ENCODE data around the gene PPFIA1. TPM values are rescaled to one million over a fixed set of nuclear protein-coding genes. Genes with fewer than 3 reads are reported as not detected.

Gene PPFIA1
- total and polyA plus RNA-seq, 2 of the 13 experiments (the other 11 are each of a cell fraction or from before 2014, with no cell fraction given) = 29.9 to 45.2 TPM

DNA sequence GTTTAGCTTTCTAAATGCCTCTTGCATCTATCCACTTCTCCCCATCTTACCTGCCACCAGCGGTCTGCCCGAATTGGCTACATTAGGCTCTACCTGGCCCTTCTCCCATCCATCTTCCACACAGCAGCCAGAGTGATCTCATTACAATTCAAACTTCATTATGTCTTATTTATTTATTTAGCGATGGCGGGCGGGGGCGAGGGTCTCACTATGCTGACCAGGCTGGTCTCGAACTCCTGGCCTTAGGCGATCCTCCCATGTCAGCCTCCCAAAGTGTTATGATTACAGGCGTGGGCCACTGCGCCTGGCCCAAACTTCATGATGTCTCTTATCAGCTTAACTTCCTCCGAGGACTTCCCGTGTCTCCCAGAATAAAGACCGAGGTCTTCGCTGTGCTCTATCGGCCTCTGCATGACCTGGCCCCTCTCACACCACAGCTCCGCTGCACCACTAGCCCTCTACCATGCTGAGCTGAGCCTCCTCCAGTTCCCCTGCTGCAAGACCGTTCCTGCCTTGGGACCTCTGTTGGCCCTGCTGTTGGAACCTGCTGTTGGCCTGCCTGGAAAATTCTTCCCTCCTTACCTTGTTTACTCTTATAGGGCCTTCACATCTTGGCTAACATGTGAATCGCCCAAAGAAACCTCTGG lies 127.0 kb downstream of the PPFIA1 start (continued):
- no peak for TF ChIP-seq ZNF260 (CRISPR knock-in tag; IDR thresholded peaks at IDR 0.05; ENCODE audit: borderline replicate concordance, low read depth)
- no peak for TF ChIP-seq TCF7L2 (IDR thresholded peaks at IDR 0.05; ENCODE audit: low read depth, low read length)
- no peak for TF ChIP-seq NFRKB (IDR thresholded peaks at IDR 0.05)
- no peak for TF ChIP-seq JUND (CRISPR knock-in tag; IDR thresholded peaks at IDR 0.05)
- no peak for TF ChIP-seq ETV5 (CRISPR knock-in tag; IDR thresholded peaks at IDR 0.05; ENCODE audit: borderline replicate concordance)
- no peak for TF ChIP-seq TCF12 (IDR thresholded peaks at IDR 0.05)
- no peak for TF ChIP-seq TCF12 (CRISPR knock-in tag; IDR thresholded peaks at IDR 0.05)
- TF ChIP-seq NFATC3 (CRISPR knock-in tag; IDR thresholded peaks at IDR 0.05) = no peak
- no peak for TF ChIP-seq RXRA (CRISPR knock-in tag; IDR thresholded peaks at IDR 0.05)
- no peak for TF ChIP-seq ZSCAN30 (CRISPR knock-in tag; IDR thresholded peaks at IDR 0.05)
- TF ChIP-seq DMTF1 (CRISPR knock-in tag; IDR thresholded peaks at IDR 0.05) = no peak
- TF ChIP-seq ZNF746 (CRISPR knock-in tag; IDR thresholded peaks at IDR 0.05) = no peak
- TF ChIP-seq IKZF1 (IDR thresholded peaks at IDR 0.05) = no peak
- TF ChIP-seq ZNF598 (CRISPR knock-in tag; IDR thresholded peaks at IDR 0.05; ENCODE audit: borderline replicate concordance) = no peak
- TF ChIP-seq, protein P1, sequence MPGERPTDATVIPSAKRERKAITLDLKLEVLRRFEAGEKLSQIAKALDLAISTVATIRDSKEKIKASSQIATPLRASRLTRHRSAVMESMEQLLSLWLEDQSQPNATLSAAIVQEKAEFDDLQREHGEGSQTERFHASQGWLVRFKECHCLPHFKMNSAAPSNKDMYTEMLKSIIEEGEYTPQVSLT (CRISPR knock-in tag; IDR thresholded peaks at IDR 0.05; ENCODE audit: borderline replicate concordance, low read depth) = no peak
- TF ChIP-seq SRSF1 (optimal IDR thresholded peaks at IDR 0.05; ENCODE audit: low read depth, low read length) = no peak
- no peak for TF ChIP-seq TBX3 (IDR thresholded peaks at IDR 0.05; ENCODE audit: borderline replicate concordance)

Data from HepG2 (cell line).